HepG2 (cell line): ENCODE measurements around the gene NPBWR2. TPM values are rescaled to one million over a fixed set of nuclear protein-coding genes. Genes with fewer than 3 reads are reported as not detected.

Experiments used
- FOXO1 ChIP-seq: sonication (generic); formaldehyde crosslinking; IDR thresholded peaks from 2 replicates; pipeline ENCODE4 v1.4.0; 2020; ENCODE audit warnings: missing genetic modification reagents
- KLF13 ChIP-seq: sonication (generic); formaldehyde crosslinking; IDR thresholded peaks from 2 replicates; pipeline ENCODE4 v1.4.0; 2020; ENCODE audit warnings: mild to moderate bottlenecking, missing genetic modification reagents
- MXD4 ChIP-seq: IDR thresholded peaks from 2 replicates; pipeline ENCODE4 v1.6.1; 2016; ENCODE audit warnings: mild to moderate bottlenecking, missing biosample characterization, missing genetic modification reagents
- NFE2L2 ChIP-seq: fragments of 150-350 bp; IDR thresholded peaks from 2 replicates; pipeline ENCODE4 v1.6.1; 2014; ENCODE audit warnings: low read length
- ZNF3 ChIP-seq: IDR thresholded peaks from 2 replicates; pipeline ENCODE4 v1.7.0; 2017; ENCODE audit warnings: inconsistent platforms
- ZNF367 ChIP-seq: sonication (generic); formaldehyde crosslinking; IDR thresholded peaks from 2 replicates; pipeline ENCODE4 v1.4.0; 2020; ENCODE audit warnings: missing genetic modification reagents, borderline replicate concordance
- ZNF563 ChIP-seq: sonication (generic); formaldehyde crosslinking; IDR thresholded peaks from 2 replicates; pipeline ENCODE4 v1.8.0; 2022; ENCODE audit warnings: mild to moderate bottlenecking, moderate library complexity, missing genetic modification reagents
- polyA plus RNA-seq, 8 experiments: library from polyadenylated mRNA; depleted of rRNA in 3 of 8; stranded (reverse) in 7 of 8; unstranded in 1 of 8; fragments of >200 nt; fragmentation: Illumina TruSeq in 4 of 8; extraction: Trizol in 4 of 8; gene quantifications; 2 replicates each; pipeline versions ENCODE4 v1.2.1 to v1.2.3, GENCODE V29; 2011 to 2016; ENCODE audit warnings: low read depth in 4 of 8, missing spikeins in 1 of 8, mixed read lengths in 1 of 8; ENCODE audit not compliant: insufficient read depth in 1 of 8
- total RNA-seq, 5 experiments: library from RNA; depleted of rRNA; stranded (reverse); fragments of >200 nt; fragmentation: Illumina TruSeq; extraction: Trizol; gene quantifications; 2 replicates each; pipeline ENCODE4 v1.2.3, GENCODE V29; 2016; ENCODE audit warnings: low read depth in 1 of 5
- TF ChIP-seq, protein P1 (sequence below): sonication (generic); formaldehyde crosslinking; IDR thresholded peaks from 2 replicates; pipeline ENCODE4 v1.4.0; 2020; ENCODE audit warnings: mild to moderate bottlenecking, missing genetic modification reagents
- TF ChIP-seq, protein P2 (sequence below): sonication (generic); formaldehyde crosslinking; IDR thresholded peaks from 2 replicates; pipeline ENCODE4 v1.5.1; 2020; ENCODE audit warnings: missing genetic modification reagents, mild to moderate bottlenecking, borderline replicate concordance
- TF ChIP-seq, protein P3 (sequence below): sonication (generic); formaldehyde crosslinking; IDR thresholded peaks from 2 replicates; pipeline ENCODE4 v1.8.0; 2022; ENCODE audit warnings: mild to moderate bottlenecking, missing genetic modification reagents

NPBWR2 gene
- total and polyA plus RNA-seq, 2 of the 13 experiments (the other 11 are each of a cell fraction or from before 2014, with no cell fraction given) = not detected

DNA sequence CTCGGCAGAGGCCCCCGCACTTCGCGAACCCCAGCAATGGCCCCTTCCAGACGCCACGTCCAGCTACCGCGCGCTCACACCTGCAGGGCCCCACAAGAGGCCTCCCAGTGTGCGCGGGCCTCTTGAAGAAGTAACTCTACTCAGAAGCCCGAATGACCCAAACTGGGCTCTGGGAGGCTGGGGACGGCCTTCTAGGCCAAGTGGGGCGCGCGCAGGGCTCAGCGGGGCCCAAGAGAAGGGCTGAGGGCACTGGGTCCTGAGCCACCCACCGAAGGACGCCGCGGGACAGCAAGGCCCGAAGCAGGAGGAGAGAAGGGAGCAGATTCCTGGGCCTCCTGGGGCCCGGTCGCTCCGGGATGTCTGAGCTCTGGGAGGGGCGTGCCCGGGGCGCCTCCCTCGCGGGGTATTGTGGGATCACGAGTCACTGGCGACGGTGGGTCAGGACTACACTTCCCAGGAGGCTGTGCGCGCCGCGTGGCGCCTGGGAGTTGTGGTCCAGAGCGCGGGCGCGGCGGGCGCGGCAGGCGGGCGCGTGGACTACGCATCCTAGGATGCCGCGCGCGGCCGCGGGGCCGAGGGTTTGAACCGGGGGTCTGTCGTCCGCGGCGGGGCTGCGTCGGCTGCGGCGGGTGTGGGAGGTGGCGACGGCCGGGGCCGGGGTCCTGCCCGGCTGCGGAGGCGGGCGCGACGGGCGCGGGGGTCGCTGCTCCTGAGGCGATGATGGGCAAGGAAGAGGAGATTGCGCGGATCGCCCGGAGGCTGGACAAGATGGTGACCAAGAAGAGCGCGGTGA lies 44.6 kb downstream of the NPBWR2 start, which contains the start of gene TCEA2 (continued):
- TF ChIP-seq ZNF367 (CRISPR knock-in tag) (peak; percentile 49; the same call in 1 of the 2 replicates), ZNF3 (0 out of 2 replicates have a peak, but pooled peaks have one; percentile 48), NFE2L2 (no peak; the same call in 1 of the 2 replicates), MXD4 (CRISPR knock-in tag) (no peak; the same call in 1 of the 2 replicates), FOXO1 (CRISPR knock-in tag) (peak; percentile 73; the same call in 1 of the 2 replicates), KLF13 (CRISPR knock-in tag) (peak; percentile 37; the same call in 1 of the 2 replicates), ZNF563 (CRISPR knock-in tag) (peak; percentile 93)
- TF ChIP-seq, protein P1, sequence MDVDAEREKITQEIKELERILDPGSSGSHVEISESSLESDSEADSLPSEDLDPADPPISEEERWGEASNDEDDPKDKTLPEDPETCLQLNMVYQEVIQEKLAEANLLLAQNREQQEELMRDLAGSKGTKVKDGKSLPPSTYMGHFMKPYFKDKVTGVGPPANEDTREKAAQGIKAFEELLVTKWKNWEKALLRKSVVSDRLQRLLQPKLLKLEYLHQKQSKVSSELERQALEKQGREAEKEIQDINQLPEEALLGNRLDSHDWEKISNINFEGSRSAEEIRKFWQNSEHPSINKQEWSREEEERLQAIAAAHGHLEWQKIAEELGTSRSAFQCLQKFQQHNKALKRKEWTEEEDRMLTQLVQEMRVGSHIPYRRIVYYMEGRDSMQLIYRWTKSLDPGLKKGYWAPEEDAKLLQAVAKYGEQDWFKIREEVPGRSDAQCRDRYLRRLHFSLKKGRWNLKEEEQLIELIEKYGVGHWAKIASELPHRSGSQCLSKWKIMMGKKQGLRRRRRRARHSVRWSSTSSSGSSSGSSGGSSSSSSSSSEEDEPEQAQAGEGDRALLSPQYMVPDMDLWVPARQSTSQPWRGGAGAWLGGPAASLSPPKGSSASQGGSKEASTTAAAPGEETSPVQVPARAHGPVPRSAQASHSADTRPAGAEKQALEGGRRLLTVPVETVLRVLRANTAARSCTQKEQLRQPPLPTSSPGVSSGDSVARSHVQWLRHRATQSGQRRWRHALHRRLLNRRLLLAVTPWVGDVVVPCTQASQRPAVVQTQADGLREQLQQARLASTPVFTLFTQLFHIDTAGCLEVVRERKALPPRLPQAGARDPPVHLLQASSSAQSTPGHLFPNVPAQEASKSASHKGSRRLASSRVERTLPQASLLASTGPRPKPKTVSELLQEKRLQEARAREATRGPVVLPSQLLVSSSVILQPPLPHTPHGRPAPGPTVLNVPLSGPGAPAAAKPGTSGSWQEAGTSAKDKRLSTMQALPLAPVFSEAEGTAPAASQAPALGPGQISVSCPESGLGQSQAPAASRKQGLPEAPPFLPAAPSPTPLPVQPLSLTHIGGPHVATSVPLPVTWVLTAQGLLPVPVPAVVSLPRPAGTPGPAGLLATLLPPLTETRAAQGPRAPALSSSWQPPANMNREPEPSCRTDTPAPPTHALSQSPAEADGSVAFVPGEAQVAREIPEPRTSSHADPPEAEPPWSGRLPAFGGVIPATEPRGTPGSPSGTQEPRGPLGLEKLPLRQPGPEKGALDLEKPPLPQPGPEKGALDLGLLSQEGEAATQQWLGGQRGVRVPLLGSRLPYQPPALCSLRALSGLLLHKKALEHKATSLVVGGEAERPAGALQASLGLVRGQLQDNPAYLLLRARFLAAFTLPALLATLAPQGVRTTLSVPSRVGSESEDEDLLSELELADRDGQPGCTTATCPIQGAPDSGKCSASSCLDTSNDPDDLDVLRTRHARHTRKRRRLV (CRISPR knock-in tag) = peak; percentile 89; the same call in 1 of the 2 replicates
- TF ChIP-seq, protein P2, sequence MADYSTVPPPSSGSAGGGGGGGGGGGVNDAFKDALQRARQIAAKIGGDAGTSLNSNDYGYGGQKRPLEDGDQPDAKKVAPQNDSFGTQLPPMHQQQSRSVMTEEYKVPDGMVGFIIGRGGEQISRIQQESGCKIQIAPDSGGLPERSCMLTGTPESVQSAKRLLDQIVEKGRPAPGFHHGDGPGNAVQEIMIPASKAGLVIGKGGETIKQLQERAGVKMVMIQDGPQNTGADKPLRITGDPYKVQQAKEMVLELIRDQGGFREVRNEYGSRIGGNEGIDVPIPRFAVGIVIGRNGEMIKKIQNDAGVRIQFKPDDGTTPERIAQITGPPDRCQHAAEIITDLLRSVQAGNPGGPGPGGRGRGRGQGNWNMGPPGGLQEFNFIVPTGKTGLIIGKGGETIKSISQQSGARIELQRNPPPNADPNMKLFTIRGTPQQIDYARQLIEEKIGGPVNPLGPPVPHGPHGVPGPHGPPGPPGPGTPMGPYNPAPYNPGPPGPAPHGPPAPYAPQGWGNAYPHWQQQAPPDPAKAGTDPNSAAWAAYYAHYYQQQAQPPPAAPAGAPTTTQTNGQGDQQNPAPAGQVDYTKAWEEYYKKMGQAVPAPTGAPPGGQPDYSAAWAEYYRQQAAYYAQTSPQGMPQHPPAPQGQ (CRISPR knock-in tag) = no peak
- TF ChIP-seq, protein P3, sequence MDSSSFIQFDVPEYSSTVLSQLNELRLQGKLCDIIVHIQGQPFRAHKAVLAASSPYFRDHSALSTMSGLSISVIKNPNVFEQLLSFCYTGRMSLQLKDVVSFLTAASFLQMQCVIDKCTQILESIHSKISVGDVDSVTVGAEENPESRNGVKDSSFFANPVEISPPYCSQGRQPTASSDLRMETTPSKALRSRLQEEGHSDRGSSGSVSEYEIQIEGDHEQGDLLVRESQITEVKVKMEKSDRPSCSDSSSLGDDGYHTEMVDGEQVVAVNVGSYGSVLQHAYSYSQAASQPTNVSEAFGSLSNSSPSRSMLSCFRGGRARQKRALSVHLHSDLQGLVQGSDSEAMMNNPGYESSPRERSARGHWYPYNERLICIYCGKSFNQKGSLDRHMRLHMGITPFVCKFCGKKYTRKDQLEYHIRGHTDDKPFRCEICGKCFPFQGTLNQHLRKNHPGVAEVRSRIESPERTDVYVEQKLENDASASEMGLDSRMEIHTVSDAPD (CRISPR knock-in tag) = no peak
